ENCODE measurements around the gene FHIT.

- TF ChIP-seq CTCF (IDR thresholded peaks at IDR 0.05; ENCODE audit: low read depth, low read length, poor library complexity, severe bottlenecking): no peak
- no peak for TF ChIP-seq EZH2phosphoT487 (IDR thresholded peaks at IDR 0.05; ENCODE audit: borderline replicate concordance, low read length)
Observed at GRCh38 chr3:60514085-60514649, 737.1 kb downstream of the FHIT start.
